GM21528 (cell line): ENCODE data around the gene MT1F.

Experiments used
- ATAC-seq: cut with Tn5 transposase; IDR thresholded peaks from one replicate; pipeline ENCODE4 v1.9.1; 2021; ENCODE audit warnings: mild to moderate bottlenecking, moderate library complexity; ENCODE audit not compliant: unreplicated experiment, low FRiP score

The MT1F gene

GRCh38 chr16:56625140-56625942, 32.4 kb upstream of the MT1F start, which contains the start of gene MT1E:
MT1E (plus strand) TSS chr16:56625781; CDS start chr16:56625852, 71 bp downstream.
- ATAC-seq = no peak

- ATAC-seq = no peak
Measured at GRCh38 chr16:56625943-56626654, 31.7 kb upstream of the MT1F start.

- ATAC-seq = no peak
Measured at GRCh38 chr16:56626685-56627084, 31.1 kb upstream of the MT1F start.

- no peak for ATAC-seq
Measured at GRCh38 chr16:56628486-56629350, 29.0 kb upstream of the MT1F start.

GRCh38 chr16:56629531-56629930, 28.2 kb upstream of the MT1F start:
- no peak for ATAC-seq

GRCh38 chr16:56630134-56630533, 27.6 kb upstream of the MT1F start:
- peak; percentile 74 for ATAC-seq

- ATAC-seq = no peak
Measured at GRCh38 chr16:56631197-56631596, 26.6 kb upstream of the MT1F start.

GRCh38 chr16:56631832-56632155, 26.0 kb upstream of the MT1F start:
- no peak for ATAC-seq

GRCh38 chr16:56632156-56632847, 25.5 kb upstream of the MT1F start, which contains the start of gene MT1M:
MT1M (plus strand) TSS chr16:56632659; CDS start chr16:56632732, 73 bp downstream.
- ATAC-seq = no peak

- no peak for ATAC-seq
Measured at GRCh38 chr16:56632848-56633365, 24.9 kb upstream of the MT1F start.

- ATAC-seq = no peak
Measured at GRCh38 chr16:56633535-56633934, 24.2 kb upstream of the MT1F start.

- ATAC-seq = no peak
Measured at GRCh38 chr16:56634715-56635440, 22.9 kb upstream of the MT1F start.

- no peak for ATAC-seq
Measured at GRCh38 chr16:56635441-56635967, 22.3 kb upstream of the MT1F start.

- ATAC-seq = no peak
Measured at GRCh38 chr16:56636616-56637413, 20.9 kb upstream of the MT1F start.

GRCh38 chr16:56637814-56638750, 19.7 kb upstream of the MT1F start, which contains the start of gene MT1A:
MT1A (plus strand) TSS chr16:56638666; CDS start chr16:56638739, 73 bp downstream.
- ATAC-seq = no peak

- no peak for ATAC-seq
Measured at GRCh38 chr16:56639045-56639444, 18.7 kb upstream of the MT1F start.

- ATAC-seq = no peak
Measured at GRCh38 chr16:56640076-56640475, 17.7 kb upstream of the MT1F start.
